Raji (cell line): ENCODE results near the gene HEPACAM2.
A peak's percentile ranks its signal among the peaks of the same experiment; 100 is the strongest.

ENCODE experiments used
- POLR2A ChIP-seq: IDR thresholded peaks from 2 replicates; pipeline ENCODE4 v1.6.1; 2011; ENCODE audit warnings: low read depth, low read length, control low read depth; ENCODE audit not compliant: insufficient read depth

Gene HEPACAM2

DNA sequence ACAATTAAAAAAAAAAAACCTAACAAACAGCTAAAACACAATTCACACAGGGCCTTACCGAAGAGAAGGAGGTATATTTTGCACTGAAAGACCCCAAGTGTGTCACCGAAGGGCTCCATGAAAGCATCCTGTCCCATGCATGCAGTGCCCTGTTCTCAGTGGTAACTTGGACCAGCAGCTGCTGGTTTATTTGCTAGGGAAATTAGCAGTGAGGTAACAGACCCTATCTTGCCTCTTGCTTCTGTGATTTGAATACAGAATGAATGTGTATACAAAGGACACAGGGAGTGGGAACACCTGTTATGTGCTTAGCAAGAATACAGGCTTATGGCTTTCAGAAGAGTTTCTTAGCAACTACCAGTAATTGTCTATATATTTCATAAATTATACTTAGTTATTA is at the start of gene HEPACAM2:
Gene HEPACAM2, minus strand, starts transcription at position 160 of the 400 bp plus-strand sequence.
- no peak for TF ChIP-seq POLR2A

DNA sequence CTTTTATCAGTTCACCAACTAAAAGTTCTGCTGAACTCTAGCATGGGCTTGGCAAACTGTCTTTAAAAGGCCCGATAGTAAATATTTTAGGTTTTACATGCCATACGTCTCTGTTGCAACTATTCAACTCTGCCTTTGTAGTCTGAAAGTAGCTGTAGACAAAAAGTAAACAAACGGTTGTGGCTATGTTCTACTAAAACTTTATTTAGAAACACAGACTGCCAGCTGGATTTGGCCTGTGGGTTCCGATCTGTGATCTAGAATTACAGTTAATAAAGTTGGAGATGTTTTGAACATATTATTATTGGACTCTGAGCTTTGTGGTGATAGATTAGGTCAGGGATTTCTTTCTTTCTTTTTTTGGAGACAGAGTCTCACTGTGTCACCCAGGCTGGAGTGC is 39.0 kb upstream of the HEPACAM2 start:
- TF ChIP-seq POLR2A: no peak

DNA sequence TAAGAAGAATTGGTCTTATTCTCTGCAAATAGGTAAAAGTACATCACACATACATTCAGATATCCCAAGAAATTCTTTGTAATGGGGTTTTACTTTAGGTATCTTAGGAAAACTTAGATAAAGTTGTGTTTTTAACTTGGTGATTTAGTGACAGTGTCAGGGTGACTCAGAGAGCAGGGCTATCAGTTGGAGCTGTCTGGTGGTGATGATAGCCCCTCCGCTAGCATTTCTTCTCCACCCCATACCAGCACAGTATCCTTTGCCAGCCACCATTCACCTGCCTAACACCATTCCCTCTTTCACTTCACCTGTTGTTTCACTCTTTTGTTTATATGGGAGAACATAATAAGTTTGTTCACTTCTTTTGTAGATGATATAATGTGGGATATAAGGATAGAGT is 36.3 kb upstream of the HEPACAM2 start:
- no peak for TF ChIP-seq POLR2A

DNA sequence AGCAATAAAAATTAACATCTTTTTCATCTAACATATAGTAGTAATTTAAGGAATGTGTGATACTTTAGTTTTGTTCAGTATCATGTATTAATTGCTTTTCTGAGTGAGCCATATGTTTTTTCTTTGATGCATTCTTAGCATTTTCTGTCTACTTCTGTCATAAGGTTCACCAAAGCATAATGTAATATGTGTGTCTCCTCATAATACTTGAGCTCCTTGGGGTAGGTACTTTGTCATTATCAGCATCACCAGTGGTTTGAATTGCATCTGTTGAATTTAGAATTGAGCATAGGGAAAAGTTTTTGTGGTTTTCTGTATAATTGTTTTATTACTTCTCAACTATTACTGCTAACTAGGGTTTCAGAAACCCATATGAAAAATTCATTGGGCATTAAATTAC is 32.4 kb upstream of the HEPACAM2 start:
- no peak for TF ChIP-seq POLR2A

DNA sequence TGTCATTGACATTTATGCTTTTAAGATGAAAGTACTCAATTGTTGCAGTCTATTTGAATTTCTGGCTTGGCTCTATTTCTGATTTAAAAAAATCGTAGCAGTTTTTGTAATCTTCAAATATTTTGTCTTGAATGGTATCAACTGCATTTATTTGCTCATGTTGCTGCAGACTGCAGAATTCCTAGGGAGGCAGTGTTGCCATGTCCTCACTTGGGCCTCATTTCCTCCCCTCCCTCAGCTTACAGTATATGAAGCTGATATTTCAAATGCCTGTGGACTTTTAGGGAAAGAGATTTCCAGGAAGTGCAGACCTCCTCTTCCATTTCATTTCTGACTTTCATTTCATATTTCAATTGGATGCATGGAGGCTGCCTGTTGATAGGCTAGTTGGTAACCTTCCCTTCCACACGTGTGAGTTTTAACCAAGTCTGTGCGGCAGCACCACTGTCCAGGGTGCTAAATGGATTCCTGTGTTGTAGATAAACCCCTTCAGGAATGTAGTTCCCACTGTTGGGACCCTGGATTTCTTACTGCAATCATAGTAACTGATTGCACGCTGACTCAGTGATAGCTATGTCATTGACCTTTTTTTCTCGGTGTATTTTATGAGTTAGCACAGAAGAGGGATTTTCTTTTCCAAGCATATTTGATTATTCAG is 23.4 kb upstream of the HEPACAM2 start:
- no peak for TF ChIP-seq POLR2A

DNA sequence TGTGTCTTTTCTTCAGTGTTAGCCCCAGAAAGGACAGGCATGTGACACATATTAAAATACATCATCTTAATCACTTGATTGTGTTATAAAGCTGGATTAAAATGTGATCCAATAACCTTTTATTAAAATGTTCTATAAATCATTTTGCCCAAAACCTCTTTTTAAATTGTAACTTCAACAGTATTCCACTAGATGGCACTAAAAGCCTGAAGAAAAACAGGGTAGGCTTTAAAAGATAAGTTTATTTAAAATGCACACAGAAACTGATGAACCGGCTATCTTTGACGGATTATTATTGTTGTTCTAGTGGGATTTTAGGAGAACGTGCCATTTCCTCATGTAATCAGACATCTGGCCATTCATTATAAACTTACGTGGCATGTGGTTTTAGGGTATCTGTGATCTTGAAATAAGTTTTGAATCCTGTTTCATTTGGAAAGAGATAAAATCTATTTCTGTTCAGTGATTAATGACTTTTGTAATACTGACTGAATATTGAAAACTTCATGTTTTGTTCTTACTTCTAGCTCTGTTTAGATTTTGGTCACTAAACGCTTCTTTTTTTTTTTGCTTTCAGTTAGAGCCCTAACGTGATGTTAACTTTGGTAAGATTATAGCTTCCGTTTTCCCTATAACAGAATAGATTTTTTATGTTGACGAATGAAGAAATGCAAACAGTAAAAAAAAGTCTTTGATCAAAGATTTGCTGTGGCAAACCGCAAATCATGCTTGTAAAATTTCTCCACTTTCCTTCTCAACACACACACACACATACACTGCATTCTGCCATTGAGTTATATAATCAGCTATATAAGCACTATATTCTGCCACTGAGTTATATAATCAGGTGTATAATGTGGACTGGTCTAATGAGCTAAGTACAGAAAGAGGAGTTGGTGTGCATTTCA is 19.5 kb upstream of the HEPACAM2 start:
- no peak for TF ChIP-seq POLR2A

DNA sequence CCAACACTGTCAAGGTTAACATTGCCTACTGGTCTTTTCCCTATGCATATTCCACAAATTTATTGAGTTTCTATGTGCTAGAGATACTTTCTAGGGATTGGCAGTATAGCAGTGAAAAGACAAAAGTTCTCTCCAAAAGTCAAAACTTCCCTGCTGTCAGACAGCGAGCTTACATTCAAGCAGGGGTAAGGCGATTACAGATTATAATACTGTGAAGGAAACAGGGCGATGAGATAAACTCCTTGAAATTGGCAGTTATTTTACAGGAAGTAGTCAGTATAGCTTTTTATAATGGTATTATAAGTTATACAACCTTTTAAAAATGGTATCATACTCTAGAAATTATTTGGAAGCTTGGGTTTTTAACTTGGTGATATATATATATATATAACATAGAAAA is 15.8 kb upstream of the HEPACAM2 start:
- no peak for TF ChIP-seq POLR2A

DNA sequence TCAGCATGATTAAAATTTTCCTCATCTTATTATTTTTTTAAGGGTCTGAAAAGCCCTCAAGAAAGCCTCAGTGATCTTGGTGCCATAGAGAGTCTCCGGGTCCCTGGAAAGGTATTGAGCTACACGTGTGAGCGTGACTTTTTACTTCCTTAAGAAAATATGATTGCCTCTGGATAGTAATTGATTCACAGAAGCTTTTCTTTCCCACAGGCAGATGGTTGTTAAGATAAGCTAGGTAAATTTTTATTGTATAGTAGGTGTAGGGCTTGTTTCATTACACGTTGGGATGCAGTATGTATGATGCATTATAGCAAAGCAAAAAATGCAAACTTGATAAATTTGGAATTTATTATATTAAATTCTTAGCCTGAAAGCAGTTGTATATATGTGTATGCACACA is 13.6 kb upstream of the HEPACAM2 start:
- no peak for TF ChIP-seq POLR2A

DNA sequence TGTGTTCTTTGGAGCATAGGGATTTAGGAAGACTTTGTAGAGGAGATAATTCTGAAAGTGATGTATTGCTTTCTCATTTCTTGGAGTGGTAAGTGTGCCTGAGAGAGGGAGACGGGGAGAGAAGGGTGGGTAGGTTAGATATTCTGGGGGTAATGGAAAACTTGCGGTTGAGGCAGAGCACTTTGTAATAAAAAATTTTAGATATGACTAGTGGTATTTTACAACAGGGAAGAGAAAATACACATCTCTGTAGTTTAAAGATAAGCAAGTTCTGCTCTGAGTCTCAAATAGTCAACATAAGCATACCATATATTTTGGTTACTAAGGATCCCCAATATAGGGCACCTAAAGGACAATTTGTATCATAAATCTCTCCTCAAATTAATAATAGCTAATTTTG is 12.5 kb upstream of the HEPACAM2 start:
- no peak for TF ChIP-seq POLR2A

DNA sequence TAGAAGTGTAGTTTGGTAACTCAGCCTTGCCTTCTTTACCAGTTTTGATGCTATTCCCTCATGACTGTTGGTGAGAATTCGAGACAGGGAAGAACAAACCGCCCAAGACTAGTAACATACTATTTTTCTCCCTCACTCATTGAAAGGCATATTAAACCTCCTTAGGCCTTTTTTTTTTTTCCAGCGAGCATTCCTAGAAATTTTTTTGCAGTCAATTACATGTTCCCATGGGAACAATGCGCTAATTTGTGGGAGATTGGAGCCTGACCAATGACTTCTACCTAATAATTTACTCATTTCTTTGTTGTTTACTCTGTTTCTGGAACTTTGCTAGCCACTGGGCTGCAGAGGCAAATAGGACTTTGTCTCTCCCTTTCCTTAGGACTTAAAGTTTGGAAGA is 11.9 kb upstream of the HEPACAM2 start:
- TF ChIP-seq POLR2A: no peak

DNA sequence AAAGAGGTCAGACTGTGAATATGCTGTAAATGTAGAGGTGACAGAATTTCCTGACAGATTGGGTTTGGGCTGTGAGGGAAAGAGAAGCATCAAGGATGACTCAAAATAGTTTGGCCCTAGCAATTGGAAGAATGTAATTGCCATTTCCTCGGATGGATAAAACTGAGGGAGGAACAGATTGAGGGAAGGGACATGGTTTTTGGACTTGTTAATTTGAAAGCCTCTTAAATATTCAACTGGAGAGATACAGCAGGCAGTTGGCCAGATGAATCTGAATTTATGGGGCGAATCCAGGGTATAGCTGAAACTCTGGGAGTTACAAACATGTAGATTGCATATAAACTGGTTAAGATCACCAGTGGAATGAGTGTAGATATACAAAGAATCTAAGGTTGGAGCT is 9.3 kb upstream of the HEPACAM2 start:
- no peak for TF ChIP-seq POLR2A

DNA sequence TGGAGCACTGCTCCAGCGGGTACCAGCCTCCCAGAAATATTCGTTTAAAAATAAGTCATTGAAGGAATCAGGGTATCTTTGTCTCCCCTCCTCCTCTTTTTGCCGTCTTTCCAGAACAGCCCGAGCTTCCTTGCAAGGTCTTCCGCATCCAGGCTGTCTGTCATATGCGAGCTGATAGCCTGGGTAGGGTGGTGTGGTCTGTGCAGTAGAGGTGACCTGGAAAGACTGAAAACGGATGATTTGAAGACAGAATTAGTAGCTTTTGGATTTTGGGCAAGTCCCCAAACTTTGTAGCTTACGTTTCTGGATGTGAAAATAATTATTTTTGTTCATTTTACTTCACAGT is 6.4 kb upstream of the HEPACAM2 start:
- no peak for TF ChIP-seq POLR2A

DNA sequence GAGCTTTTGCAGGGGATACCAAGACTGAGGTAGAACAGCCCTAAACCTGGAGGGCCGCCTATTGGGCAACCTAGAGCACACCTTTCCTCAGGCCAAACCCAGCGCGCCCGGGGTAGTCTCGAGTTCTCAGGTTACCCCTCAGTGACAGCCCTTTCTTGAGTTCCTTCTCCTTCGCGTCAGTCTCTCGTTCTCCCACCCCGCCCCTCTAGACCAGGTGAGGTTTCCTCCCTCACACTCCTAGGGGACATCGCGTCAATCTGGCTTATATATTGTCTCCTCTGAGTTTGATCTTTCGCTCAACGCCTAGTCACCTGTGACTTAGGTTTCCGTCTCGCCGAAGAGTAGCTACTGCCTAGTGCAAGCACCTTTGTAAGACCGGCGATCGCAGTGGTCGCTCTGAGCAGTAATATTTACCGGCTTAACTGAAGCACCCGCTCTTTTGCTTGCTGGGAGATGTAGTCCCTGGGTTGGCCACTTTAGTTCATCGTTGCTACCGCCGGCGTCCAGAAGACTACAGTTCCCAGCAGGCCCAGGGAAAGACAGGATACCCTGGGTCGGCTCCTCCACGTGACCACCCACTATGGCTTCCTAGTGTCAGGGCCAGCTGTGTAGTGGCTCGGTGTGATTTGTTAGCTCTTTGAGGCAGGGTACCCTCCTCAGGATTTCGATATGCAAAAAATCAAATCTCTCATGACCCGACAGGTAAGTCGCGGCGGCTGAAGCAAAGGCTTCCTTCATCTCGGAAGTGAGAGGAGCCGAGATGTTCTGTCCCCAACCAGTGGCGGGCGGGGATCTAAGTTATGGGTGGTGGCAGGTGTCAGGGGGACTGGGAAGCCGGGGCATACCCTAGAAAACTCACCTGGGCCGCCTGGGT is 5.8 kb upstream of the HEPACAM2 start, which contains the start of gene VPS50:
Gene VPS50, plus strand, starts transcription at position 568 of the 874 bp plus-strand sequence. Its CDS starts 102 bp downstream, at position 670.
- TF ChIP-seq POLR2A: peak; percentile 84

DNA sequence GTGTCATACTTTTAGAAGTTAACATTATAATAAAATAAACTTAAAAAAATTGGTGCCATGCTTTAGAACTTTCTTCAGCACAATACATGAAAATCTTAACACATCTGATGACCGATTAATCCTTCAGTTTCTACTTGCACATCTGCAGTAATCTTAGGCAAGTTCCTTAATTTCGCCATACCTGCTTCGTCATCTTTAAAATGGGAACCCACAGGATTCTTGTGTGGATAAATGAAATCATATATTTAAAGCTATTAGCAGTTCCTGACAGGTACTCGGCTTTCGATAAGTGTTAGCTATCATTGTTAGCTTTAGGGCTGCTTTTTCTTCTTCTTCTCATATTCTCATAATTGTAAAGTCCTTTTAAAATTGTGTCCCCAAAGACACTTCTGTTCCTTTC is 5.0 kb upstream of the HEPACAM2 start:
- no peak for TF ChIP-seq POLR2A

DNA sequence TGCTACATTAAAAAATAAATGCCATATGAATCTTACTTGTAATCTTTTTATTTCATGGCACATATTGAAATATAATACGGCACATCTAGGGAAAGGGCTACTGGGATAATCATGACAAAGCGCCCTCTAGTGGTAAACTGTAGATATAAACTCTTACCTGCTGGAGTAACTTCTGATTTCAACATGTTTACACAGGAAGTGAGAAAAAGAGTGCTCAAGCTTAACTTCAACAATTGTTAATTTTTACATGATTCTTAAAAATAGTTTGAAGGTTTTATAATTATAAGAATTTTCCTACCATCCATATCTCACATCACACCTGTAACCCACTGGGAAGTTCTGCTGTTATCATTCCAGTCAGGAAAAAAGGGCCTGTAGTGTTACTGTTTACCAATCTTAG is 2.0 kb upstream of the HEPACAM2 start:
- TF ChIP-seq POLR2A: no peak
